ENCODE measurements around the gene NCEH1. TPM values are rescaled to one million over a fixed set of nuclear protein-coding genes. Genes with fewer than 3 reads are reported as not detected.

Gene NCEH1
- total RNA-seq, 6 donors from 2014 or later: 16.8 to 73.1 (median 36.4) TPM

DNA sequence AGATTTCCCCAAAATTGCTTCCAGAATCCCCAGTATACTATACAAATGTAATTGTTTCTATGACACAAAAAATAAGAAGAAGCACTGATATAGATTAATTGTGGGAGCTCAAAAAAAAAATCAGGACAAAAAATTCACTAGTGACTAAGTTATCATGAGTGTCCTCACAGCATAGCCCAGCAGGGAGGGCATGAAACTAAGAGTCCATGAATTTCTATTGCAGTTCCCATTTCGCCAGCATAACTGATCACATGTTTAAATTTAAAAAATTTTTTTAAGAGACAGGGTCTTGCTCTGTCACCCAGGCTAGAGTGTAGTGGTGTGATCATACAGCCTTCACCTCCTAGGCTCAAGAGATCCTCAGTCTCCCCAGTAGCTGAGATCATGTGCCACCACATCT is 10.6 kb downstream of the NCEH1 start:
- 85 to 97% methylated on average over 1 of the region's 1 CpG for WGBS, 2 donors
- TF ChIP-seq POLR2A (IDR thresholded peaks at IDR 0.05): no peak
- Histone ChIP-seq H3K4me1 (peaks cover 0 to 11% (median 0%) of the 10 kb centered on the region in 4 donors), H3K27me3 (no peaks in the 10 kb centered on the region), H3K36me3 (no peaks in the 10 kb centered on the region), H3K4me3 (no peak overlapping the region), H3K9me3 (no peaks in the 10 kb centered on the region), H3K27ac (peak overlapping the region in 1 of 4 donors; percentile 11)
- DNase-seq (no peak), ATAC-seq (ENCODE audit: low FRiP score in 2 of 2) (no peak)

DNA sequence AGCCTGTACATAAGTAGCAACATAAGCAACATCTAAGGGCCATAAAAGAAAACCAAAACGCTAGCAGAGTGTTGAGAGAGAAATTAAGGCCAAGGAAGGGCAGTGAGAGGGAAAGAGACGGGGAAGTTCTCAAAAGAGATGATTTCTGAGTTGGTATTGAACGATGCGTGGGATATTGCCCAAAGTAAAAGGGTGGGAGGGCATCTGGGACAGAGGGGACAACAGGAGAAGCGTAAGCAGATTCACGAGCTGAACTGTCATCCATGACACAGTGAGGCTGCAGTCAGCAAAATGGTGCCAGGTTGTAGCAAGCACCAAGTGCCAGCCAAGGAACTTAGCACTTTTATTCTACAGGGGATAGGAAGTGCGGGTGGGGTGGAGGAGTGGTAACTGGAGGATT is 11.8 kb downstream of the NCEH1 start:
- no peaks in the 10 kb centered on the region for H3K36me3 ChIP-seq
- peaks cover 0 to 11% (median 0%) of the 10 kb centered on the region in 4 donors for H3K4me1 ChIP-seq
- WGBS, 2 donors: 80 to 88% methylated on average over 7 of the region's 7 CpGs
- DNase-seq (no peak), ATAC-seq (ENCODE audit: low FRiP score in 2 of 2) (peak in 1 of 2 donors; percentile 35)
- H3K27me3 ChIP-seq: no peaks in the 10 kb centered on the region
- no peak overlapping the region for H3K4me3 ChIP-seq
- TF ChIP-seq, protein P1, sequence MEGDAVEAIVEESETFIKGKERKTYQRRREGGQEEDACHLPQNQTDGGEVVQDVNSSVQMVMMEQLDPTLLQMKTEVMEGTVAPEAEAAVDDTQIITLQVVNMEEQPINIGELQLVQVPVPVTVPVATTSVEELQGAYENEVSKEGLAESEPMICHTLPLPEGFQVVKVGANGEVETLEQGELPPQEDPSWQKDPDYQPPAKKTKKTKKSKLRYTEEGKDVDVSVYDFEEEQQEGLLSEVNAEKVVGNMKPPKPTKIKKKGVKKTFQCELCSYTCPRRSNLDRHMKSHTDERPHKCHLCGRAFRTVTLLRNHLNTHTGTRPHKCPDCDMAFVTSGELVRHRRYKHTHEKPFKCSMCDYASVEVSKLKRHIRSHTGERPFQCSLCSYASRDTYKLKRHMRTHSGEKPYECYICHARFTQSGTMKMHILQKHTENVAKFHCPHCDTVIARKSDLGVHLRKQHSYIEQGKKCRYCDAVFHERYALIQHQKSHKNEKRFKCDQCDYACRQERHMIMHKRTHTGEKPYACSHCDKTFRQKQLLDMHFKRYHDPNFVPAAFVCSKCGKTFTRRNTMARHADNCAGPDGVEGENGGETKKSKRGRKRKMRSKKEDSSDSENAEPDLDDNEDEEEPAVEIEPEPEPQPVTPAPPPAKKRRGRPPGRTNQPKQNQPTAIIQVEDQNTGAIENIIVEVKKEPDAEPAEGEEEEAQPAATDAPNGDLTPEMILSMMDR (IDR thresholded peaks at IDR 0.05): no peak
- TF ChIP-seq POLR2AphosphoS5 (IDR thresholded peaks at IDR 0.05): no peak
- TF ChIP-seq EP300 (IDR thresholded peaks at IDR 0.05): no peak
- TF ChIP-seq POLR2A (IDR thresholded peaks at IDR 0.05): no peak
- H3K27ac ChIP-seq: peak overlapping the region in 3 of 4 donors; percentile 55 to 71 (median 67)
- no peaks in the 10 kb centered on the region for H3K9me3 ChIP-seq

DNA sequence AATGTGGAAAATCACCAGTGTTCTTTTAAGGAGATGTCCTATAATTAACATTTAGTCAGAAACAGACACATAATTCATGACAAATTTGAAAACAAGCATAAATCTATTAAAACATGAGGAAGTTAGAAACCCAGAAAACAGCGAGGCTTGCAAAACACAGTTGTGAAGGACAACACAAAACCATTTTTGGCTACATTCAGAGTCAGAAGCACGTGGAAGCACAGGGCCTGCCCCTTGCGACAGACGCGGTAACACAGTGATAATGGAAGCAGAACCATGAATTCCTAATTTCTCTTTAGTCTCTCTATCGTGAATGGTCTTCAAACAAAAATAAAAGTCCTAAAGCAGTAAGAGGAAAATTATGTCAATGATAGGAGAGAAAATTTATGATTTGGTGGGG is 12.2 kb downstream of the NCEH1 start:
- ATAC-seq (ENCODE audit: low FRiP score in 2 of 2) (peak in 1 of 2 donors; percentile 83), DNase-seq (peak in 1 of 2 donors; percentile 65)
- Histone ChIP-seq H3K27me3 (no peaks in the 10 kb centered on the region), H3K4me1 (peaks cover 0 to 11% (median 0%) of the 10 kb centered on the region in 4 donors), H3K4me3 (no peak overlapping the region), H3K27ac (peak overlapping the region in 3 of 4 donors; percentile 55 to 71 (median 67)), H3K36me3 (no peaks in the 10 kb centered on the region), H3K9me3 (no peaks in the 10 kb centered on the region)
- WGBS, 2 donors: 71 to 75% methylated on average over 6 of the region's 6 CpGs
- TF ChIP-seq POLR2A (IDR thresholded peaks at IDR 0.05): no peak
- peak in 1 of 4 donors; percentile 80 for TF ChIP-seq EP300 (IDR thresholded peaks at IDR 0.05)

DNA sequence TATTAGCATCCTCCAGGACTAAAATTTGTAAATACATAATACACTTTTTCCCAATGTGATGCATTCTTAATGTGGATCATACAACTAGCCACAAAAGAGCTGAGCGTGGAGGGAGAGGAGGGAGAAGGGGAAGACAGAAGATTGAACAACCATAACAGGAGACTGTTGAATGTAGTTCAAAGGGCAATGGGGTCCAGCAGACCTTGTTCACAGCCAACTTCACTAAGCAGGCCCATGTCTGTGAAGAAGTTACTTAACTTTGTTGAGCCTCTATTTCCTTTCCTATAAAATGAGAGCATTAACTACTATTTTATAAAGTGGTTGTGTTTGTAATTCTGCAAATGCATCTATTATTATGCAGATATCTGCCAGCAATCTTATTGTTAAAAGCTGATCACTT is 13.3 kb downstream of the NCEH1 start:
- no peak overlapping the region for H3K4me3 ChIP-seq
- ATAC-seq (ENCODE audit: low FRiP score in 2 of 2) (no peak), DNase-seq (no peak)
- 78 to 85% methylated on average over 1 of the region's 1 CpG for WGBS, 2 donors
- peak overlapping the region in 1 of 4 donors; percentile 36 for H3K27ac ChIP-seq
- TF ChIP-seq, protein P1 (IDR thresholded peaks at IDR 0.05): no peak
- no peak for TF ChIP-seq POLR2A (IDR thresholded peaks at IDR 0.05)
- no peak for TF ChIP-seq POLR2AphosphoS5 (IDR thresholded peaks at IDR 0.05)
- TF ChIP-seq EP300 (IDR thresholded peaks at IDR 0.05): no peak
- no peaks in the 10 kb centered on the region for H3K36me3 ChIP-seq
- H3K4me1 ChIP-seq: peaks cover 3 to 13% (median 5%) of the 10 kb centered on the region in 4 donors
- H3K9me3 ChIP-seq: no peaks in the 10 kb centered on the region
- H3K27me3 ChIP-seq: no peaks in the 10 kb centered on the region

DNA sequence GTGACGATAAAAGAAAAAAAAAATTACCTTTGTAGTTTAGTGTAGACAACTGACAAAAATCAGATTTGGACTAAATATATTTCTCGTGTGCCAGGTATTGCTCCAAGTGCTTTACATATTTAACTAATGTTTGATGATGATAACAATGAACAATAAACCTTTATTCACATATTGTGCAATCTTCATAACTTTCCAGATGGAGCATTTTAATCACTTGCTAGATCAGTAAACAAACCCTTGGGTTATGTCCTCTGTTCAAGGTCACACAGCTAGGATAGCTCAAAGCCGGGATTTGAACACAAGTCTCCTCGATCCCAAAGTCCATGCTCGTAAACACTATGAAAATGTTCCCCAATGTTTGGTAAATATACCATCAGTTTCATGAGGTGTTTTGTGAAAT is 14.5 kb downstream of the NCEH1 start:
- H3K4me3 ChIP-seq: no peak overlapping the region
- H3K27ac ChIP-seq: no peak overlapping the region
- ATAC-seq (ENCODE audit: low FRiP score in 2 of 2) (no peak), DNase-seq (no peak)
- TF ChIP-seq POLR2AphosphoS5 (IDR thresholded peaks at IDR 0.05): no peak
- no peak for TF ChIP-seq EP300 (IDR thresholded peaks at IDR 0.05)
- TF ChIP-seq, protein P1 (IDR thresholded peaks at IDR 0.05): no peak
- no peak for TF ChIP-seq POLR2A (IDR thresholded peaks at IDR 0.05)
- peaks cover 10 to 23% (median 14%) of the 10 kb centered on the region in 4 donors for H3K4me1 ChIP-seq
- H3K36me3 ChIP-seq: no peaks in the 10 kb centered on the region
- H3K9me3 ChIP-seq: no peaks in the 10 kb centered on the region
- no peaks in the 10 kb centered on the region for H3K27me3 ChIP-seq
- WGBS, 2 donors: 56 to 57% methylated on average over 5 of the region's 5 CpGs

DNA sequence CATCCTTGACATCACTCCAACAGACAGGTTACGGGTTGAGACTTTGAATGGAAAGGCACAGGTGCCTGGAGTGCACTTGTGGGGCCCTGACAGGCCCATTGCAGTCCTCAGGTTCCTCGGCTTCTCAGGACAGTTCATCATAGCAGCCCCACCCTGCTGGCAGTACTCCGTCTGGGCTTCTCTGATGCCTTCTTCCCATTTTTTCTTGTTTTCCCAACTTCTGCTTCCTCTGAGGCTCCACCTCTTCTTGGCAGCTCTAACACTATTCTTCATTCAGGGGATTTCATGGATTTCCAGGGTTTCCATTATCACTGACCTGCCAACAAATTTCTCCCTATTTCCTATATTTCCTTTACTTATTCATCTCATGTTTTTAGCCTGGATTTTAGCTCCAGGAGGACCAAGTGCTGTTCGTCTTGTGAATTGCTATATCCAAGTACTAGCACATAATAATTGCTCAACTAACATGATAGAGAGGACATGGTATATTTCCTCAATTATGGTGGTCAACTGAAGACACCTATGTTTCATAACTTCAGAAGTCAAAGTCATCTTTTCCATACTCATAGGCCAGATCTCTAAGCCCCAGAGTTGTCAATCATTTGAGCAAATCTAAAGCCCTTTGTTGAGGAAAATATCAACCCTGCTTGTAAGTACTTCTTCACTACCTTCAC is 16.2 kb downstream of the NCEH1 start:
- TF ChIP-seq EP300 (IDR thresholded peaks at IDR 0.05): no peak
- TF ChIP-seq POLR2A (IDR thresholded peaks at IDR 0.05): no peak
- TF ChIP-seq POLR2AphosphoS5 (IDR thresholded peaks at IDR 0.05): no peak
- TF ChIP-seq, protein P1 (IDR thresholded peaks at IDR 0.05): no peak
- Histone ChIP-seq H3K36me3 (no peaks in the 10 kb centered on the region), H3K4me3 (no peak overlapping the region), H3K27me3 (no peaks in the 10 kb centered on the region), H3K9me3 (no peaks in the 10 kb centered on the region), H3K27ac (no peak overlapping the region), H3K4me1 (peaks cover 11 to 25% (median 18%) of the 10 kb centered on the region in 4 donors)
- DNase-seq (no peak), ATAC-seq (ENCODE audit: low FRiP score in 2 of 2) (peak in 1 of 2 donors; percentile 45)
- WGBS, 2 donors: 69 to 77% methylated on average over 4 of the region's 4 CpGs
